Midbrain (tissue), 1 donor: Measurements from ENCODE around the gene MAP4K2.

ENCODE experiments used
- DNase-seq: peaks from one replicate; lab custom pipeline; 2025; lab: John Stamatoyannopoulos, UW

The MAP4K2 gene

DNA sequence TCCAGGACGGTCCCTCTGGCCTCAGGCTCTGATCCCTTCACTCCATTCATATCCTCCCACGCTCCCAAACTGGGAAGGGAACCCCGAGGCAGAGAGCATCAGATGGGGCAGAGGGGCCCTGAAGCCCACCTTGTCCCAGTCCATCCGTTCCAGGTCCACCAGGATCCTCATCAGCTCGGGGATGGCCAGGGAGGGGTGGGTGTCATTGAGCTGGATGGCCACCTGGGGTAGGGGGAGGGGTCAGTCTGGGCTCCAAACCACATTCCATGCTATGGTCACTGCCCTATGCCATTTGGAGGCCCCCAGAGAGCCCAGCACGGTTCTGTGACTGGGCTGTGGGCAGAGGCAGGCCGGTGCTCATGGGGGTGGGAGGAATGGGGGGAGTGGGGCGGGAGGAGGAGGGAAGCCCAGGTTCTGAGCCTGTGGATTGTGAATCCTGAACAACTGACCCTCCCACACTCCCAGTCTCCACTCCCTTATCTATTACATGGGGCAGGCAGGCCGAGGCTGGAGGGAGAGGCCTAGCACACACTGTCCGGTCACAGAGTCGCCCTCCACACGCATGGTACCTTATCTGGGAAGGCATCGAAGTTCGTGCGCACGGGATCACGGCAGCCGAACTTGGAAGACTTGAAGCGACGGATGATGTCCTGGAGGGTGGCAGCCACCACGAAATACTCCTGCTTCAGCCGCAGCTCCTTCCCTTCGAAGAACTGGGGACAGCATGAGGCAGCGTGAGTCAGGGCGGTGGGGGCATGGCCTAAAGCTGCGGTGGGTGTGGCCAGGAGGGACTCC lies 48.7 kb downstream of the MAP4K2 start:
- no peak for DNase-seq

DNA sequence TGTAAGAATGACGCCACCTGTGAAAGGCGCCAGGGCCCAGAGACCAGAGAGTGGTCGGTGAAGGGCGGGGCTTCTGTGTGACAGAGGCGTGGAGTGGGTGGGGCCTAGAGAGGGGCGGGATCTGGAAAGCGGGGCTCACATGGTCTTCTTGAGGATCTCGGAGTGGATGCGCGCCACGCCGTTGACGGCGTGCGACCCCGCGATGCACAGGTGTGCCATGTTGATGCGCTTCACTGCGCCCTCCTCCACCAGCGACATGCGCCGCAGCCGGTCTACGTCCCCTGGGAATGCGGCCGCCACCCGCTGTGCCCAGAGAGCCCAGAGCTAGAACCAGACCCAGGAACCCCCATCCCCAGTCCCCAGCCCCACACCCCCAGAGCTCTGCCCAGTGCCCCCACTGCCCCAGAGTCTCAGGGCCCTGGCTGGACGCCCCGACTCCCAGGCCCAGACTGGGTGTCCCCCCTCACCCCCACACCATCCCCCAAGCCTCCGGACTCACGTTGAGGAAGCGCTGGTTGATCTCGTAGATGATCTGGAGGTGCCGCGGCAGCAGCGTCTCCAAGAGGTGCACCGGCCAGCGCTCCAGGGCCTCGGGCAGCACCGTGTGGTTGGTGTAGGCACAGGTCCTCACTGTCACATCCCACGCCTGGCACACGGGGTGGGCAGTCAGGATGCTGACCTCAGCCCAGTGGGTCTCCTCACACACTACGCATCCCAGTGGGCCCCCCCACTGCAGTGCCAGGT lies 49.5 kb downstream of the MAP4K2 start:
- DNase-seq, result no peak

DNA sequence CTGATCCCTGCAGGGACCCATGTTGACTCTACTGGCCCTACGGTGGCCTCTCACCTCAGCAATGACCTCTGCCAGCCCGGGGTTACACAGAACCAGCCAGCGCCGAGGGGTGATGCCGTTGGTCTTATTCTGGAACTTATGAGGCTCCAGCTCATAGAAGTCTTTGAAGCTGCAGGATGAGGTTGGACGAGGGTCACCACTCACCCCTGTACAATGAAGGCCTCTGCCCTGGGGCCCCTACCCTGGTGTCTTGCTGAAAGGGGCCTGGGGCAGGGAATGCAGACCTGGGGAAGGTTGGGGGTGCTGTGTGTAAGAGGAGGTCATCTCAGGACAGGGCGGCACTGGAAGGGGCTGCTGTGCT lies 50.0 kb downstream of the MAP4K2 start:
- DNase-seq, result no peak

DNA sequence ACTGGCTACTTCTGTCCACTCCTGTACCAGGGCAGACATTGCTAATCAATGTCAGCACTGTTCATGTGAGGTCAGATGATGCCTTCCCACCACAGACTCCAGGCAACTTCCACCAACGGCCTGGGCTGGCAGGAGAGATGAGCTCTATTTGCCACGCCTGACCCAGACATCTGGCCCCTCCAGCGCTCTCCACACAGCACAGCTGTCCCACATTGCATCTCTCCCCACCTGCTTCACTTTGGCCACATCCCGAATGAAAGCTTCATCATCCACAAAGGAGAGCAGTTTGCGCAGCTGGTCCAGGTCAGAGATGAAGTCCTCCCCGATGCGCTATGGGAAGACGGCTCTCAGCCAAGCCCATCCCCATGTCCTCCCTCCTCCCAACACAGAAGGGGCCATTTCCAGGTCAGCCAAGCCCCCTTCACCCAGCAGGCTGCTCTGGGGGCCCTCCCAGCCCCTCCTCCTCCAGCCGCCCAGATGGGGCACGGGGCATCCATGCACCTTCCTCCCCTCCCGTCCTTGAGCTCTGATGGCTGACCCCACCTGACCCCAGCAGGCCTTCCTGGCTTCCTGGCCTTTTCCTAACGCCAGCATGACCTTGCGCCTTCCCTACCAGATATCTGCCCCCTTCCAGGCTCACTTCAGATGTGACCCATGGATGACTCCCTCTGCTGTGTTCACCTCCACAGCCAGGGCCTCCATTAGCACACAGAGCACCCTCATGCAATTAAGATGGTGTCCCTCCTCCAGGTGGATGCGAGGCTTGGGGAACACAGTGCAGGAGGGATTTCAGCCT lies 50.6 kb downstream of the MAP4K2 start:
- DNase-seq, result no peak

DNA sequence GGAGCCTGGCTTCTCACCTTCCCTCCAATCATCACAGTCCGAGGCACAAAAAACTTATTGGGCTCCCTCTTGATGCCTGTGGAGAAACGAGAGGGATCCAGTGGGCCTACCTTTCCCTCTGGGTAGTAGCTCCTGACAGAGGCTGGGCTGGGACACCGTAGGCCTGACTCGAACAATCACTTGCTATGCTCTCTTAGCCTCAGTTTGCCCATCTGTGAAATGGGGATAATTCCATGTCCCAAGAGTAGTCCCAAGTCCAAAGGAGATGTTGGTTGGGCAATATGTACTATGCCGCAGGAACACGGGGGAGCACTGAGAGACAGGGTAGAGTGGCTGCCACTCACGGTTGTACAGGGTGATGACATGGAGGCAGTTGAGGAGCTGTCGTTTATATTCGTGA lies 51.4 kb downstream of the MAP4K2 start:
- DNase-seq, result no peak

DNA sequence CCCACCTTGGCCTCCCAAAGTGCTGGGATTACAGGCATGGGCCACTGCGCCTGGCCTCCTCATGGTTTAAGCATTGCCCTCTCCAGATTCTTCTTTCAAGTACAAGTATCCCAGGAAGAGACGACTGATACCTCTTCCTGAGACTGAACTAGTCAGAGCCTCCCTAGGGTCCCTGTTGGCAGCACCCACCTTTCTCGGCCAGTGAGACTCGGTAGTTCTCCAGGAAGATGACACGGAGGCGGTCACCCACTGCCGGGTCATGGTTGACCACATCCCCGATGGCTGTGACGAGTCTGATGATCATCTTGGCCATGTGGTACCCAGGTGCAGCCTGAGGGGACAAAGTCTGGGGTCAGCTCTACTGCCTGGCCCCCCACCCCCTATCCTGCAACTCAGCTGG lies 51.9 kb downstream of the MAP4K2 start:
- no peak for DNase-seq

DNA sequence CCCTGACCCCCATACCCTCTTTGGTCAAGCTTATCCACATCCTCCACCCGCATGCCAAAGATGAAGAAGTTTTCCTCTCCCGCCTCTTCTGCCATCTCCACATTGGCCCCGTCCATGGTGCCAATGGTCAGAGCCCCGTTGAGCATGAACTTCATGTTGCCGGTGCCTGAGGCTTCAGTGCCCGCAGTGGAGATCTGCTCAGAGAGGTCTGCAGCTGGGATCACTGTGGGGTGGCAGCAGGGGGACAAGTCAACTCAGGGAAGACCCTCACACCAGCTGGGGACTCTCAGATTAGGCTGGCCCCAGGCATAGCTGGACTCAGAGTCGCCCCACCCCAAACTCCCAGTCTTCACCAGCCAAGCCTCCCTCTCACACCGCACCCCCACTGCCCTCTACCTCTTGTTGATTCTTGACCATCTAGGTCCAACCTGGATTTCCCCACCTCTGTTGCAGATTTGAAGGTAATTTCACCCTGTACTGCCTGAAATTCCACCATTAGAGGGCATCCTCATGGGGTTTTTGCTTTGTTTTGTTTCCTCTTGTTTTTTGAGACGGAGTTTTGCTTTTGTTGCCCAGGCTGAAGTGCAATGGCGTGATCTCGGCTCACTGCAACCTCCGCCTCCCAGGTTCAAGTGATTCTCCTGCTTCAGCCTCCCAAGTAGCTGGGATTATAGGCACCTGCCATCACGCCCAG lies 52.5 kb downstream of the MAP4K2 start:
- DNase-seq, result no peak

DNA sequence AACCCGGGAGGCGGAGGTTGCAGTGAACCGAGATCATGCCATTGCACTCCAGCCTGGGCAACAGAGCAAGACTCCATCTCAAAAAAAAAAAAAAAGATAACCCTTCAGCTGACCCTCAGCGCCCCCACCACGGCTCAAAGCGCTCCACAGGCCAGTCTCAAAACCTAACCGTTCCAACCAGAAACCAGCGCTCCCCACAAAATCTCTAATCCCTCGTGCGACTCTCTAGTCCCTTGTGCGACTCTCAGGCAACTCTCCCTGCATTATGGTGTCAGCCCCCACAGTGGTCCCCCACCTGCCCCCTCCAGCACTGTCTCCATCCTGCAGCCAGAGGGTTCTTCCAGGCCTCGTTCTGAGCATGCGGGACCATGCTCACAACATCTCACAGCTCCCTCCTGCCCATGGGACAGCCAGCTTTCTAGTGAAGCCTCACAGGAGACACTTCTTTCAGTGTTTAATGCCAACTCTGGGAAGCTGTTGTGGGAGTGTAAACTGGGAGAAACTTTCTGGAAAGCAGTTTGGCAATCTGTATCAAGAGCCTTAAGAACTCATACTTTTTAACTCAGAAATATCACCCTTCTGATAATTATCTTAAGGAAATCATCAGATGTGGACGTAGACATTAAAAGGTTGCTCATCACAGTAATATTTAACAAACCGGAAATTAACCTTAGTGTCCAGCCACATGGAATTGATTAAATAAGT lies 54.9 kb downstream of the MAP4K2 start:
- DNase-seq, result no peak

DNA sequence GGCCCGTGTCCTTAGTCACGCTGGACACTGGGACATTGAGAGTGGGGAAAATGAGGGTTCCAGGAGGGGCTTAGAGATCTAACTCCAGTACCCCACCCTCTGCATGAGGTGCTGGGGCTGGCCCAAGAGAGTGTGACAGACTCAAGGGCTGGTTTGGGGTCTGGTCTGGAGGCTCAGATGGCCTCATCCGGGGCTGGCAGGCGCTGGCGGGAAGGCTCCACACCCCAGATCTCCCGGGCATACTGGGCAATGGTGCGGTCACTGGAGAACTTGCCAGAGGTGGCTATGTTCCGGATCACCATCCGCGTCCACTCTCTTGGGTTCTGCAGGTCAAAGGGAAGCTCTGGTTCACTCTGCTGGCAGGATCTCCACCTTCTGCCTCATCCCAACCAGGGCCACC lies 56.5 kb downstream of the MAP4K2 start:
- DNase-seq, result no peak

DNA sequence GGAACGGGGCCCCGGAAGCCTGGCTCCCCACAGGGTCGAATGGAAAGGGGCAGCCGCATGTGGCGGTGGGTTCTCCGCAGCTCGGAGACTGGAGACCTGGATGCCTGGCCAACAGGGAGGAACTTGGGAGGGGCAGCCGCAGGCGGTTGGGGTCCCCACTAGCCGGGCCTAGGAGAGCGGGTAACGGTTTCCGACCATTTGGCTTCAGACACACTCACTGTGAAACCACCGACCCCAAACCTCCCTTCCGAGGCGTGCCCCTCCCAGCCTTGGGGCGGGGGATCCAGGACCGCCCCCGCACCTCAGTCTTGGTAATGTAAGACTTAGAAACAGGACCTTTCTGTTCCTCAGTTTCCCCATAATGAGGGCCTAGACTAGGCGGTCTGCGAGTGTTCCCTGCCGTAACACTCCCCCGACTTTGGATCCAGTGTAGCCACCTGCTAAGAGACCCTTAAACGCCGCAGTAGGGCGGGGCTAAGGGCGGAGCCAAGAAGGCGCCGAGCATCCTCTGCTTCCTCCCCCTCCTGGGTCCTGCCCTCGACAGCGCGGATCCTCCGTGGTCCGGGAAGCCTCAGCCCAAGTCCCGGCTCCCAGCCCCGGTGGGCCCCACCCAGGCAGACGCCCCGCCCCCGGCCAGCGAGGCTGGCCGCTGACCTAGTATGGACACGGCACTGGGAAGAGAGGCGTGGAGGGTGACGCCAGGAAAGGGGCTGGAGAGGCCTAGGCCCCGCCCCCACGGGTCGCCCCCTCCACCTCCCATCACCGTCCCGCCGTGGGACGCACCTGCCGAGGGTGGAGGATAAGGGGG lies 57.3 kb downstream of the MAP4K2 start:
- DNase-seq, result peak; percentile 21

DNA sequence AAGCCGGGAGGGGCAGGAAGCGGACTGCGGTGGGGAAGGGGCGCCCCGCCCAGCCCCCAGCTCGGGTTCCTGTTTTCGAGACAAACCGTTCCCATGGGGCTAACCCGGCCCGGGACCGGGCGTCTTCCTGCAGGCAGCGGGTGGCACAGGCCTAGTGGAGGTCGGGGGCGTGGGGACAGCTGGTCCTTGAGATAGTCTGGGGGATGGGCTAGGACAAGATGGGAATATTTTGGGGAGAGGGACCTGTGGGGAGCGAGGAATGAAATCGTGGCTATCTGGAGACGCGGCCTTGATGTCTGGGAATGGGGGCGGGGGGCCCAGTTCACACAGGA lies 57.9 kb downstream of the MAP4K2 start:
- peak; percentile 25 for DNase-seq

DNA sequence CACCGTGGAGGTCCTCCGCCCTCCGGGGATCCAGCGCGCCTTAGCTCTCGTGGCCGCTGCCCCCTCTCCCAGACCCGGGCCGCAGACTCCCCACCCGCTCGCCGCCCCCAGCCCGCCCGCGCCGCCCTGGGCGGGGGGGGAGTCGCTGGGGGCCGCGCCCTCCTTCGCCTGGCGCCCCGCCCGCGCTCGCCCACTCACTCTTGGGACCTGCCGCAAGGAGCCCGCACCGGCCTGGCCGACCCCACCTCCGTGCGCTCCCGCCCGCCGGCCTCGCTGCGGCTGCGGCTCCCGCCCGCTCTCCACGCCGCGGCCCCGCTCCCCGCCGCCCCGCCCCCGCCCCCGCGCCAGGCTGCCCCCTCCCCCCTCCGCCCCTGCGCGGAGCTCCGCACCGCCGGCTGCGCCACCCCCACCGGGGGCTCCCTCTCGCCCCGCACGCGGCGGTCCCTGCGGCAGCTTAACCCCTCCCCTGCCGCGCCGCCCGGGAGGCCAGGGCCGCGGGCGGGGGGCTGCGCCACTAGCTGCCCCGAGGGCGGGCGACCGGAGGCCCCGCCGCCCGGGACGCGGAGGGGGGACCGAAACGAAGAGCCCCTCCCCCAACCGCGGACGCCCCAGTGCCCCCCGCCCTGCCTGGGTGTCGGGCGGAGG lies 58.3 kb downstream of the MAP4K2 start:
- no peak for DNase-seq

DNA sequence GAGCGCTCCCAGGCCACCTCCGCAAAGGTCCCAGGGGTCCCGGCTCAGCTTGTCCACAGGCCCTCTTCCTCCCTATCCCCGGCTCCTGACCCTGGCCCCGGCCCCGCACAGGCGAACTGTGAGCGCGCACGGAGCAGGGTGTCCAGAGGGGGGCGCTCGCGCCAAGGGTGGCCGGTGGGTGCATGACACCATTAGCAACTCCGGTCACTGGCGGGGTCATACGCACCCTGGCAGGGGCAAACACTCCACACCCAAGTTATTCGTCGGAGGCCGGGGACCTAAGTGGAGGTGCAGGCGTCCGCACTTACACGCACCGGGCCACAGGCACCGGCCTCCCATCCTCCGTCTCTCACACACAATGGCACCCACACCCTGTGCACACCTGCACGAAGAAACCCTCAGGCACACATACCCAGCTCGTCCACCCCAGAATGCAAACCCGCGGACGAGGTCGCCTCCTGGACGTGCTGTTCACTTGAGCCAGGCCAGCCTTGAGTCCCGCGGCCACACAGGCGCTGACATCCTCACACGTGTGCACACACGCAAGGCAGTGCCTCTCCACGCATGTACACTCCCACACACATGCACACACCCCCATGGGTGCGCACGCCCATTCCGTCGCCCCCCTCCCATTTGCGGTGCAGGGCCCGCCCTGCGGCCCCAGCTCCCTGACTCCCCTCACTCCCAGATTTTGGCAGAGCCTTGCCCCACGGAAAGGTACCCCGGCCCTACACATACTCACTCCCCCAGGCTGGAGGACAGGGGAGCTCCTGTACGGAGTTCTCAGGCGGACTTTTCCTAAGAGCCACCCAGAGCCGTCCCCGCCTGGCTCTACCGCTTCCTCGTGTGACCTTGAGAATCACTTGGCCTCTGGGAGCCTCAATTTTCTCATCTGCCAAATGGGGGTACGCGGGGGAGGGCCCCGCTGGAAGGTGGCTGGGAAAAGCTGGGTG lies 59.1 kb downstream of the MAP4K2 start, which contains the start of gene RASGRP2:
Gene RASGRP2 (minus strand): TSS at position 552 of the 953 bp plus-strand sequence. CDS start 1,276 bp downstream, outside the sequence.
- DNase-seq, result peak; percentile 40

DNA sequence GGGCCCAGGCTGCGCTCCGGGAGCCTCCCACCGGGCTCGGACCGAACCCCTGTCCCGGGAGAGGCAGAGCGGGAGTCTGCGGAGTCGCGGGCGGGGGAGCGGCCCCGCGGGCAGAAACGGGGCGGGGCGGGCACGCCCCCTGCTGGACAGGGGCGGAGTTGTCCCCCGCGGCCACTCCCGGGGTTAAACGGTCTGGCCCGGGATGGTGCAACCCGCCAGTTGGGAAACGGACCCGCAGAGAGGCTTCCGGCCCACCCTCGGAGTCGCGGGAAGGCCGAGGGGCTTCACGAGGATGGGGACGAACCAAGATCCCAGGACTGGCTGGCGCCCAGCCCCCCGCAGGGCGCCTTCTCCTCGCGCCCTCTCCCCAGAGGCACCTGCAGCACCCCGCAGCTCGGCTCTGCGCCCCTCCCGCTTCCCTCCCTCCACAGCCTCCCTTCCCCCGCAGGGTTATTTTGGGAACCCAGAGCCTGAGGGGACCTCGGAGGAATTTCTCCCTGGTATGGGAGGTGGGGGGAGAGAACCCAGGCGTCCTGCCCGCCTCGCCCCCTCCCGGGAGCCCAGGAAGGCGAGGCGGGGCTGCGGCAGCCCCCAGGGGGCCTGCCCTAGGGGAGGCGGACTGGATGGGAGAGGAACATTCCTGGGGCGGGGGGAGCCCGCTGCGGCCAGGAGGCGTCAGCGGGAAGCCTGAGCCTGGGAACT lies 60.0 kb downstream of the MAP4K2 start:
- peak; percentile 30 for DNase-seq

DNA sequence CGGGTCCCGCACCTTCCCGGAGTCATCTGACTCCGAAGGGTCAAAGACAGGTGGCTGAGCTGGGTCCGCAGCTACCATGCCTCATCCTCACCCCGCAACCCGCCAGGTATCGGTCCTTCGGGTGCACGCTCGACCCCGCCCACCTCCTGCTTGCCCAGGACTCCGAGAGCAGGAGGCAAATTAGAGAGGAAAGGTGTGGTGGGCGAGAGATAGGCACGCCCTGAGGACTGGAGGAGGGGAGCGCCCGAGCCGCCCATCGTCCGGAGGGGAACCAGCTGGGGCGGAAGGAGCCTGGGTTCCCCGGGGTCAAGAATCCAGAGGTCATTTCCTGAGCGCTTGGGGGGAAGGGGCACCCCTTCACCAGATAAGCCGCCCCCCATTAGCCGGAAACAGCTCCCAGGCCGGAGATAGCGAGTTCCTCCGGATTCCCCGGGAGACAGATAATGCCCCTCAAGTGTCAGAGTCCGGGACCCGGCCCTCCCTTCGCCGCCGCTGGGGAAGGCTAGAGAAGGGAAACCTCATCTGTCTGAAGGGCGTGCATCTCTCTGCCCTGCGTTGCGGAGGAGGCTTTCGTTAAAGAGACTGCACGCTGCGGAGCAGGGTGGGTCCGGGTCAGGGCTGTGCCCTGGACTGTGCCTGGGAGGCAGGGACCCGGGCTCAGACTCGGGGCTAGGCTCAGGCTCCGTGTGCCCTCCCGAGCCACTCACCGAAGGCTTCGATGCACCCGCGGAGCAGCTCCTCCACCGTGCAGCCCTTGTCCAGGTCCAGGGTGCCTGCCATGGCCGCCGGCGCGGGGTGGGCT lies 60.7 kb downstream of the MAP4K2 start:
- no peak for DNase-seq

DNA sequence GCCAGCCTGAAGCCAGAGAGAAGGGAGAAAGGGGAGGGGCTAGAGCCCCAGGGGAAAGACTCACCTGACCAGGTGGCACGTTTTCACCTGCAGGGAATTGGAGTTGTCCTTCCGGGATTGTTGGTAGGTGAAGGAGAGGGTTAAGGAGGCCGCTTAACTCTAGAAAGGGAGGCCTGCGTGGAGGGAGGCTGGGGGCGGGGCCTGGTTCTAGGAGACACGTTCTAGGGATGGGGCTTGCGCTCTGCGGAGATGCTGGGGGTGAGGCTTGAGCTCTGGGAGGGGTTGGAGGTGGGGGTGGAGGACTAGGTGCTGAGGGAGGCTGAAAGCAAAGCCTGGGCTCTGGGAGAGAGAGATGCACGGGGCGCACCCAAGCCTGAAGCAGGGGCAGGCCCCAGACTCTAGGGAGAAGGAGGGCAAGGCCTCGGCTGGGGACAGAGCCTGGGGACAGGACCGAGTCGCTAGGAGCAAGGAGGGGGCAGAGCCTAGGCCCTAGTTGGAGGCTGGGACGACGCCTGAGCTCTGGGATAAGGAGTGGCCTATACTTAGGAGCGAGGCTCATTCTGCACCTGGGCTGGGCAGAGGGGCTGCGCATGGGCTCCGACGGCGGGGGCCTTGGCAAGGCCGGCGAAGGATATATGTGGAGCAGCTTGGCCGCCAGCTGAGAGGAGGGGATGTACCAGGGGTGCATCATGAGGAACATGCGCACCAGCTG lies 61.5 kb downstream of the MAP4K2 start:
- DNase-seq, result no peak

DNA sequence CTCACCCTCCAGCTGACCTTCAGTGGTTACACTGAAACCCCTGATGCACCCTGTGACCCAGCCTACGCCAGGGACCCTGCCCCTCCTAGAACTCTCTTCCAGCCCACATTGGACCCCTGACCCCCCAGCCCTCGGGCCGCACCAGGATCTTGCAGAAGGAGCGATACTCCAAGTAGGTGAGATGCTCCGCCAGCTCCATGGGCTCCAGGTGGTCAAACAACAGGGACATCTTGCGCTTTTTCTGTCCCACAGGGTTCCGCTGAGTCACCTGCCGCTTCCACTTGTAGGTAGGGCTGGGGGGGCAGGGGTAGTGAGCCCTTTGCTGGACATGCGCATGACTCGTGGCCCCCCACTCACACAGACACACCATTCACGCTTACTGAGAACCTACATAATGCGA lies 63.1 kb downstream of the MAP4K2 start:
- DNase-seq, result no peak
